Left lung (tissue), 10 donors: ENCODE data around the gene DISP2. TPM values are rescaled to one million over a fixed set of nuclear protein-coding genes. Genes with fewer than 3 reads are reported as not detected.

Source experiments
- ATAC-seq: fragments of 200-7000 bp; cut with Tn5 transposase; one replicate; pipeline ENCODE4 v1.9.1; 2020; ENCODE audit warnings: moderate library complexity
- DNase-seq, 4 donors: peaks; one replicate each; pipeline ENCODE4 v3.0.0-alpha.2; 2013 to 2020
- H3K27ac ChIP-seq, 2 donors: fragments of 200-600 bp; sonication (generic) in 1 of 2; one replicate each; pipeline versions ENCODE4 v1.5.0 to v1.8.0; 2020 to 2021
- H3K27me3 ChIP-seq, 2 donors: fragments of 200-600 bp; sonication (generic) in 1 of 2; one replicate each; pipeline versions ENCODE4 v1.5.0 to v1.8.0; 2020 to 2021
- H3K36me3 ChIP-seq, 2 donors: fragments of 200-600 bp; sonication (generic) in 1 of 2; one replicate each; pipeline versions ENCODE4 v1.5.0 to v1.8.0; 2020 to 2021
- H3K4me1 ChIP-seq, 2 donors: fragments of 200-600 bp; one replicate each; pipeline ENCODE4 v1.8.0; 2021
- H3K4me3 ChIP-seq, 2 donors: fragments of 200-600 bp; sonication (generic) in 1 of 2; one replicate each; pipeline versions ENCODE4 v1.5.0 to v1.8.0; 2020 to 2021; ENCODE audit warnings: mild to moderate bottlenecking in 1 of 2
- H3K9me3 ChIP-seq, 2 donors: fragments of 200-600 bp; sonication (generic) in 1 of 2; one replicate each; pipeline versions ENCODE4 v1.5.0 to v1.8.0; 2020 to 2021
- intact Hi-C, 2 donors: fragments of 100-400 bp; cut with DNase I; formaldehyde crosslinking; loops; one replicate each; pipeline versions ENCODE4 v1.11.2 to v1.14.2; 2022
- polyA plus RNA-seq, 6 donors: library from polyadenylated mRNA; unstranded; fragments of 120-200 nt; gene quantifications; one replicate each; pipeline ENCODE4 v1.2.1, GENCODE V29; 2013; ENCODE audit not compliant: insufficient read length in 6 of 6
- total RNA-seq, 2 donors: library from RNA; stranded (reverse); fragmentation: NEBNext Ultra II Directional; extraction: Animal tissue kit (Norgen Biotek cat#: 25700); gene quantifications; one replicate each; pipeline ENCODE4 v1.2.1, GENCODE V29; 2021
- TF ChIP-seq, protein P1 (sequence below), 2 donors: fragments of 200-600 bp; sonication (generic) in 1 of 2; IDR thresholded peaks; one replicate each; pipeline versions ENCODE4 v1.5.0 to v1.8.0; 2021; ENCODE audit warnings: antibody characterized with exemption in 2 of 2
- donor health status: DM: no; HTN: yes; CAD: no.
- donor health status: DM: no; HTN: no; CAD: no.

Gene DISP2
- total and polyA plus RNA-seq, 8 donors, result 0.61 to 3.1 (median 1.6) TPM

DNA sequence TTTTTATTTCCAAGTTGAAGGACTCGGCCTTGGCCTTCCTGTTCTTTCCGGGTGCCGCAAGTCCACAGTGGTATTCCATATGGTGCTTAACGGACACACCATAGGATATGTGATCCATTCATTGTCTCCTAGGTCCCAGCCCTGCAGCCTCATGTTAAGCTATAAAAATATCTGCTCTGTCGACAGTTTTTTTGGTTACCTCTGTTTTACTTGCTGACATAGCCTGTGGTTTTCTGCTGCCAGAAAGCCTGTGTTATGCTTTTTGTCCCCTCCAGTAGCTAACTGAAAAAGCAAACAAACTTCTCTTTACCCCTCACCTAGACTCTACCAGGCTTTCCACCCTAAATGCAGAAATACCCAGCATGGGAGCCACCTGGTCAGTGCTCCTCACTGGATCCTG is 29.3 kb upstream of the DISP2 start:
- Histone ChIP-seq H3K4me1 (peaks cover 26 to 93% of the 10 kb centered on the region in 2 donors), H3K9me3 (no peaks in the 10 kb centered on the region), H3K36me3 (peaks cover 0 to 8% of the 10 kb centered on the region in 2 donors), H3K4me3 (no peak overlapping the region), H3K27ac (no peak overlapping the region), H3K27me3 (no peaks in the 10 kb centered on the region)
- DNase-seq, result no peak
- ATAC-seq, result no peak
- TF ChIP-seq, protein P1, sequence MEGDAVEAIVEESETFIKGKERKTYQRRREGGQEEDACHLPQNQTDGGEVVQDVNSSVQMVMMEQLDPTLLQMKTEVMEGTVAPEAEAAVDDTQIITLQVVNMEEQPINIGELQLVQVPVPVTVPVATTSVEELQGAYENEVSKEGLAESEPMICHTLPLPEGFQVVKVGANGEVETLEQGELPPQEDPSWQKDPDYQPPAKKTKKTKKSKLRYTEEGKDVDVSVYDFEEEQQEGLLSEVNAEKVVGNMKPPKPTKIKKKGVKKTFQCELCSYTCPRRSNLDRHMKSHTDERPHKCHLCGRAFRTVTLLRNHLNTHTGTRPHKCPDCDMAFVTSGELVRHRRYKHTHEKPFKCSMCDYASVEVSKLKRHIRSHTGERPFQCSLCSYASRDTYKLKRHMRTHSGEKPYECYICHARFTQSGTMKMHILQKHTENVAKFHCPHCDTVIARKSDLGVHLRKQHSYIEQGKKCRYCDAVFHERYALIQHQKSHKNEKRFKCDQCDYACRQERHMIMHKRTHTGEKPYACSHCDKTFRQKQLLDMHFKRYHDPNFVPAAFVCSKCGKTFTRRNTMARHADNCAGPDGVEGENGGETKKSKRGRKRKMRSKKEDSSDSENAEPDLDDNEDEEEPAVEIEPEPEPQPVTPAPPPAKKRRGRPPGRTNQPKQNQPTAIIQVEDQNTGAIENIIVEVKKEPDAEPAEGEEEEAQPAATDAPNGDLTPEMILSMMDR (IDR thresholded peaks at IDR 0.05), result no peak
- intact Hi-C loops, result no loop called here

DNA sequence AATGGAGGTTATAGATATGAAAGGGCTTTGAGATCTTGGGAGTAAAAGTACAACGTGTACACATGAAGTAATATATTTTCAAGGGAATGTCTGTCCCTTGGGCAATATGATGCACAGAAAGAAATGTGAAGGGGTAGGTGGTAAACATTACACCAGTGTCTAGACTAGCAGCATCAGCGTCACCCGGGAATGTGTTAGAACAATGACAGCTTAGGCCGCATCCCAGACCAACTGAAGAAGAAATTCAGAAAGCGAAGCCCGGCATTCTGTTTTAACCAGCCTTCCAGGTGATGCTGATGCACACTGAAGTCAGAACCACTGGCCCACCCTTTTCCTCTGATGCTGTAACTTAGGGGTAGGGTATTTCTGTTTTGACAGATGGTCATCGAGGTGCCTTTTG is 28.2 kb upstream of the DISP2 start:
- no peak for ATAC-seq
- Histone ChIP-seq H3K36me3 (peaks cover 0 to 8% of the 10 kb centered on the region in 2 donors), H3K9me3 (no peaks in the 10 kb centered on the region), H3K27me3 (no peaks in the 10 kb centered on the region), H3K4me1 (peaks cover 28 to 98% of the 10 kb centered on the region in 2 donors), H3K4me3 (no peak overlapping the region), H3K27ac (peak overlapping the region; percentile 41 to 63)
- TF ChIP-seq, protein P1 (IDR thresholded peaks at IDR 0.05), result no peak
- DNase-seq, result no peak
- intact Hi-C loops, result no loop called here

GRCh38 chr15:40330368-40330836 is 27.6 kb upstream of the DISP2 start:
- peak in 3 of 4 donors; percentile 73 to 90 (median 87) for DNase-seq

DNA sequence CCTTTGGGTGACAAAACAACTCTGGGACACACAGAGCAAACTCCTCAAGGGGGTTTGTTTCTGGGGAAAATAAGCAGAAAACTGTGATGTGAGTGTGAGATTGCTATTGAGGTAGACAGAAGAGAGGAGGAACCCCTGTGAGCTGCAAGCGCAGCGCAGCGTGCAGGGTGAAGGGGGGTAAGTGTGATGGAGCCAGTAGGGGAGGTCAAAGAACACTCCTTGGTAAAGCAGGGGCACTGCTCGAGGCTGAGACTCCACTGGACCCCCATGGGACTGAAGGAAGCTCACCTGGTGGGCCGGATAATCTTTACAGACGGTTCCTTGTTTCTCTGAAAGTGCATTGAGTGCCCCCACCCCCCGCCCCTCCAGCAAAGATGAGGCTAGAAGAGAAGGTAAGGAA is 27.0 kb upstream of the DISP2 start:
- peak overlapping the region; percentile 30 to 41 for H3K27ac ChIP-seq
- intact Hi-C loops, result no loop called here

More at GRCh38 chr15:40330368-40330836, 27.6 kb upstream of the DISP2 start:
- Histone ChIP-seq H3K9me3 (no peaks in the 10 kb centered on the region), H3K4me1 (peaks cover 28 to 98% of the 10 kb centered on the region in 2 donors), H3K36me3 (peaks cover 0 to 8% of the 10 kb centered on the region in 2 donors), H3K27ac (peak overlapping the region; percentile 30 to 41), H3K27me3 (no peaks in the 10 kb centered on the region), H3K4me3 (no peak overlapping the region)
- intact Hi-C loops, result no loop called here
- ATAC-seq, result peak; percentile 82
- TF ChIP-seq, protein P1 (IDR thresholded peaks at IDR 0.05), result no peak

GRCh38 chr15:40331637-40332036 is 26.4 kb upstream of the DISP2 start:
- Histone ChIP-seq H3K36me3 (peaks cover 0 to 13% of the 10 kb centered on the region in 2 donors), H3K9me3 (no peaks in the 10 kb centered on the region), H3K27ac (no peak overlapping the region), H3K27me3 (no peaks in the 10 kb centered on the region), H3K4me3 (no peak overlapping the region), H3K4me1 (peaks cover 22 to 98% of the 10 kb centered on the region in 2 donors)
- TF ChIP-seq, protein P1 (IDR thresholded peaks at IDR 0.05), result no peak
- DNase-seq (no peak), ATAC-seq (no peak)
- intact Hi-C loops, result no loop called here

More for the DNA sequence above, 27.0 kb upstream of the DISP2 start:
- TF ChIP-seq, protein P1 (IDR thresholded peaks at IDR 0.05), result no peak
- Histone ChIP-seq H3K4me1 (peaks cover 22 to 98% of the 10 kb centered on the region in 2 donors), H3K36me3 (peaks cover 0 to 9% of the 10 kb centered on the region in 2 donors), H3K4me3 (no peak overlapping the region), H3K9me3 (no peaks in the 10 kb centered on the region), H3K27me3 (no peaks in the 10 kb centered on the region)
- DNase-seq (no peak), ATAC-seq (no peak)
